ENCODE results near the gene LUZP1.
A peak's percentile ranks its signal among the peaks of the same experiment; 100 is the strongest.

LUZP1 gene

DNA sequence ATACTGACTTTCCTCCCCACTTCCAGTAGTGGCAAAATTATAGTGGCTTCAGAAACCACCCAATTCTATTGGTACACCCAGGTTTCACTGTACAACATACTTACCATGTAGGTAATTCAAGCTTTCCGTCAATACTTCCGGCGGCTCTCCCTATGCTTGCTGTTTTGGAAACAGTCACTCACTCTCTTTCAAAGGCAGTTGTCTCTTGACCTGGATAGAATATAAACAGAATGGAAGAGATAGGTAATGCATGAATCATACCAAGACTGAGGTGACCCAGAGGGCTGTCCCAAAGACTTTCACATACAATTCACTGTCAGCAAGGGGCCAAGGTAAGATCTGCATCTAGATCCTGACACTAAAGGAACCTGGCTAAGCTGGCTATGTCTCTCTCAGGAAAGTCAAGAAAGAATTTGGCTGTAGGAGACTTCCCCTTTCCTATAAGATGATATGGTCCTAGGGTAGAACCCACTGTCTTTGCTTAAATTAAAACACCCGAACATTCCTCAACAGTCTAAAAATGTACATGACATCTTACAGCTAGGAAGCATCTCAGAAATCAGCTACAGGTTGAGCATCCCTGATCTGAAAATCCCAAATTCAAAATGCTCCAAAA is 59.6 kb downstream of the LUZP1 start:
- CTCF ChIA-PET: interaction anchor here (0.5 to 1.4 kb wide), 4 partner anchors 10 to 76 kb away, joined by 3 to 7 read pairs (median 5); no protein-coding TSS in a partner anchor
- no peak overlapping the region for H3K27ac ChIP-seq
- TF ChIP-seq, protein P1, sequence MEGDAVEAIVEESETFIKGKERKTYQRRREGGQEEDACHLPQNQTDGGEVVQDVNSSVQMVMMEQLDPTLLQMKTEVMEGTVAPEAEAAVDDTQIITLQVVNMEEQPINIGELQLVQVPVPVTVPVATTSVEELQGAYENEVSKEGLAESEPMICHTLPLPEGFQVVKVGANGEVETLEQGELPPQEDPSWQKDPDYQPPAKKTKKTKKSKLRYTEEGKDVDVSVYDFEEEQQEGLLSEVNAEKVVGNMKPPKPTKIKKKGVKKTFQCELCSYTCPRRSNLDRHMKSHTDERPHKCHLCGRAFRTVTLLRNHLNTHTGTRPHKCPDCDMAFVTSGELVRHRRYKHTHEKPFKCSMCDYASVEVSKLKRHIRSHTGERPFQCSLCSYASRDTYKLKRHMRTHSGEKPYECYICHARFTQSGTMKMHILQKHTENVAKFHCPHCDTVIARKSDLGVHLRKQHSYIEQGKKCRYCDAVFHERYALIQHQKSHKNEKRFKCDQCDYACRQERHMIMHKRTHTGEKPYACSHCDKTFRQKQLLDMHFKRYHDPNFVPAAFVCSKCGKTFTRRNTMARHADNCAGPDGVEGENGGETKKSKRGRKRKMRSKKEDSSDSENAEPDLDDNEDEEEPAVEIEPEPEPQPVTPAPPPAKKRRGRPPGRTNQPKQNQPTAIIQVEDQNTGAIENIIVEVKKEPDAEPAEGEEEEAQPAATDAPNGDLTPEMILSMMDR (conservative IDR thresholded peaks at IDR 0.05; ENCODE audit: low read depth): no peak
- POLR2A ChIA-PET (ENCODE audit: low non-redundant PET): no interaction called here
- DNase-seq (ENCODE audit: low spot score): no peak

DNA sequence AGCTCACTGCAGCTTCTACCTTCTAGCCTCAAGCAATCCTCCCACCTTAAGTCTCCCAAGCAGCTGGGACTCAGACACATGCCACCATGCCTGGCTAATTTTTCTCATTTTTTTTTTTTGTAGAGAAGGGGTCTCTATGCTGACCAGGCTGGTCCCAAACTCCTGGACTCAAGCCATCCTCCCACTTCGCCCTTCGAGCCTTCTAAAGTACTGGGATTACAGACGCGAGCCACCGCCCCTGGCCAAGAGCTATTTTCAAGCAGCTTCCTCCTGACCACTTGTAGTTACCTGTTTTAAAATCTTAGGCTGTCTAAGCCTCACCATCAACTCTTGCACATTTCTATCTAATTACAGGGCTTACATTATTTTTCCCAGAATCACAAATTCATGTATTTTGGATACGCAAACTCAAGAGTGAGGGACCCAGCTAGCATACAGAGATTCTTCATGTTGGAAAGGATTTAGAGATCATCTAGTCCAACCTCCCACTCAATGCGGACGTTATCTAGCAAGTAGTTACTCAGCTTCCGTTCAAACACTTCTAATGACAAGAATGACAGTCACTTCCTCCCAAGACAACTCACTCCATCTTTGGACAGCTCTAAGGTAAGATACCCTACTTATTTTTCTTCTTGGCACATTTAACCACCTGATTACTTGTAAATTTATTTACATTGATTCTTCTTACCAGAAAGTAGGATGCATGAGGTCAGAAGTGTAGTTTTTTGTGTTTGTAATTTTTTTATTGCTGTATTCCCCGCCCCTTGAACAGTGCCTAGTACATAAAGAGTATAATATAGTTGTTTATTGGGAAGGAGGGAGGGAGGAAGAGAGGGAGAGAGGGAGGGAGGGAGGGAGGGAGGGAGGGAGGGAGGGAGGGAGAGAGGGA is 65.4 kb downstream of the LUZP1 start:
- CTCF ChIA-PET: interaction anchor here (0.9 kb wide), 2 partner anchors 81 to 82 kb away, joined by 3 to 5 read pairs; no protein-coding TSS in a partner anchor
- TF ChIP-seq, protein P1 (conservative IDR thresholded peaks at IDR 0.05; ENCODE audit: low read depth): no peak
- peak; percentile 38 for DNase-seq (ENCODE audit: low spot score)
- POLR2A ChIA-PET (ENCODE audit: low non-redundant PET): interaction anchor here (0.5 kb wide), 1 partner anchor 36 kb away, joined by 4 read pairs; no protein-coding TSS in a partner anchor
- peak overlapping the region; percentile 92 for H3K27ac ChIP-seq

DNA sequence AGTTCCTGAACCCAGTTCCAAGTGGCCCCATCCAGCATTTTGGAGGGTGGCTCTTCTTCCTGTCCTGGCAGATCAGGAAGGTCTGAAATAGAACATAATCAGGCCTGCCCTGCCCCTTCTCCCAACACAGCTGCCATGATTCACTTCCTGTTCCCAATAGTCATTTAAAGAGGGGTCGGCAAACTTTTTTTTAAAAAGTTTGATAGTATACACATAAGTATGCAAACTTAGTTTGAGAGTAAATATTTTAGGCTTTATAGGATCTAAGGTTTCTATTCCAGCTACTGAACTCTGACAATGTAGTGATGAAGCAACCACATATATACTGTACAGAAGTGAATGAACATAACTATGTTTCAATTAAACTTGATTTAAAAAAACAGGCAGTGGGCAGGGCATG is 66.4 kb downstream of the LUZP1 start:
- TF ChIP-seq, protein P1 (conservative IDR thresholded peaks at IDR 0.05; ENCODE audit: low read depth): no peak
- H3K27ac ChIP-seq: peak overlapping the region; percentile 92
- CTCF ChIA-PET: interaction anchor here (0.5 to 0.9 kb wide), 3 partner anchors 30 to 188 kb away, joined by 3 to 4 read pairs (median 3); no protein-coding TSS in a partner anchor
- POLR2A ChIA-PET (ENCODE audit: low non-redundant PET): interaction anchor here (0.5 to 0.6 kb wide), 2 partner anchors 17 to 37 kb away, joined by 3 to 4 read pairs; no protein-coding TSS in a partner anchor
- peak; percentile 49 for DNase-seq (ENCODE audit: low spot score)

DNA sequence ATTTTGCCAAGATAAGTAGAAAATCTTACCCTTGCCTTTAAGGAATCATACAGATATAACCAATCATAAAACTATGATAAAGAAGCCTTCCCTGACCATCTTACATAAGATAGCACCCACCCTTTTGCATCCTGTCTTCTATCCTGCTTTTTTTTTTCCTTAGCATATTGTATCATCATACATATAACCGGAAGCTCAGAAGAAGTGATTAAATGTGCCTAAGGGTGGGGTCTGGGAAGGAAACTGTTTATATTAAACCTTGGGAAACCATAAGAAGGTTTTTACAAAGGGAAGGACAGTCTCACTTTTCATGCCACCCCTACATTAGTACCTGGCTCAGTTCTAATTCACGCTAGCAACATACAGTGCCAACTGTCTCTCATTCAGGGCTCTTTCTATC is 66.8 kb downstream of the LUZP1 start:
- ChIA-PET POLR2A (ENCODE audit: low non-redundant PET) (no interaction called here), CTCF (interaction anchor here (0.5 to 0.9 kb wide), 2 partner anchors 30 to 83 kb away, joined by 3 to 4 read pairs; no protein-coding TSS in a partner anchor)
- TF ChIP-seq, protein P1 (conservative IDR thresholded peaks at IDR 0.05; ENCODE audit: low read depth): no peak
- no peak for DNase-seq (ENCODE audit: low spot score)
- H3K27ac ChIP-seq: peak overlapping the region; percentile 92; the same call in 1 of the 2 replicates

DNA sequence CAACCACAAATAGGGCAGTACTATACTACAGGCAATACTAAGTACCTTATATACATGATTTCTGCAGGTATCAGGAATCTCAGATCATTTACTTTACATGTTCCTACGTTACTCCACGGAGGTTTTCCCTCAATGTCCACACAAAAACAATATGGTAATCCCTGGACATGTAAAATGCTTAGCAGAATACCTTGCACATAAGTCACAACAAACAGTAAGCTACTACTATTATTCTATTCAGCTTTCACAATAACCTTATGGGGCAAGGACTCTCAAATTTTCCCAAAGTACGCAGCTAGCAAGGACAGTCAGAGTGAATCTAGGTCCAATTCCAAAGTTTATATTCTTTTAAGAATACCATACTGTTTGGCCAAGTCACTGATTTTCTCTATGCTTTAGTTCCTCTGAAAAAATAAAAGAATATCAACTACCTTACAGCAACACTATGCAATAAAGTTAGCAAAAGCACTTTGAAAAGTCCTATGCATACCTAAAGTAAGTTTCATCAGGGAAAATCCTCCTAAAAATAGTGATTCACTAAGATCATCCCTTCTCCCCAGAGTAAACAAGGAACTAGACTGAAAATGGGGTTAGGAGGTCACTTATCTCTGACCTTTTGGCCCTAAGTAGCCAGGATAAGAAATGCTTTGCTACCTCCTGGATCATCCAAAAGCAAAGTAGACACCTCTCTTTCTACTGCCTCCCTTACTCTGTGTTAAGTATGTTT is 67.4 kb downstream of the LUZP1 start:
- CTCF ChIA-PET: interaction anchor here (0.7 to 2.8 kb wide), 2 partner anchors 84 to 408 kb away, joined by 3 to 67 read pairs; no protein-coding TSS in a partner anchor
- TF ChIP-seq, protein P1 (conservative IDR thresholded peaks at IDR 0.05; ENCODE audit: low read depth): no peak
- POLR2A ChIA-PET (ENCODE audit: low non-redundant PET): interaction anchor here (0.6 kb wide), 1 partner anchor 116 kb away, joined by 3 read pairs; the partner anchor contains the start of gene HTR1D
- no peak overlapping the region for H3K27ac ChIP-seq
- peak; percentile 36 for DNase-seq (ENCODE audit: low spot score)
